HL-60 (cell line): ENCODE results near the gene LRWD1.

ENCODE experiments used
- DNase-seq, 2 experiments: peaks; one replicate each; pipeline ENCODE4 v3.0.0-alpha.2; 2010 to 2020; ENCODE audit warnings: low read depth in 1 of 2, low spot score in 1 of 2
- H3K27ac ChIP-seq: fragments of 250-450 bp; sonication (Bioruptor Pico); replicated peaks from 2 replicates; pipeline ENCODE4 v1.5.1; 2020; ENCODE audit warnings: mild to moderate bottlenecking, moderate library complexity
- H3K27me3 ChIP-seq: fragments of 250-450 bp; sonication (Bioruptor Pico); 2 replicates; pipeline ENCODE4 v1.5.1; 2021; ENCODE audit warnings: mild to moderate bottlenecking, moderate library complexity; ENCODE audit not compliant: insufficient read depth, poor library complexity, severe bottlenecking
- H3K4me3 ChIP-seq: replicated peaks from 2 replicates; pipeline ENCODE4 v1.5.1; 2011; ENCODE audit warnings: mild to moderate bottlenecking, control low read depth, low read length; ENCODE audit not compliant: insufficient read depth
- CTCF ChIP-seq: IDR thresholded peaks from one replicate; pipeline ENCODE4 v1.5.1; 2011; ENCODE audit warnings: low read length, control low read depth, inconsistent platforms; ENCODE audit not compliant: insufficient read depth
- GABPA ChIP-seq: IDR thresholded peaks from 2 replicates; pipeline ENCODE4 v1.6.1; 2012; ENCODE audit warnings: low read depth
- POLR2AphosphoS5 ChIP-seq: IDR thresholded peaks from 2 replicates; pipeline ENCODE4 v1.6.1; 2012; ENCODE audit warnings: low read depth
- REST ChIP-seq: IDR thresholded peaks from 2 replicates; pipeline ENCODE4 v1.6.1; 2012; ENCODE audit warnings: low read depth; ENCODE audit not compliant: insufficient replicate concordance
- SPI1 ChIP-seq: IDR thresholded peaks from 2 replicates; pipeline ENCODE4 v1.6.1; 2012; ENCODE audit warnings: low read depth, mild to moderate bottlenecking, borderline replicate concordance

Gene LRWD1

GRCh38 chr7:102444961-102445673 is 19.7 kb upstream of the LRWD1 start:
- DNase-seq, result no peak
- no peaks in the 10 kb centered on the region for H3K27me3 ChIP-seq
- no peak for TF ChIP-seq REST
- no peak for TF ChIP-seq CTCF
- no peak for TF ChIP-seq SPI1
- TF ChIP-seq POLR2AphosphoS5, result no peak
- no peak for TF ChIP-seq GABPA
- no peak overlapping the region for H3K4me3 ChIP-seq
- H3K27ac ChIP-seq, result peak overlapping the region; percentile 21; the same call in 1 of the 2 replicates

GRCh38 chr7:102445674-102446071 is 19.1 kb upstream of the LRWD1 start:
- Histone ChIP-seq H3K27me3 (no peaks in the 10 kb centered on the region), H3K27ac (peak overlapping the region; percentile 21; the same call in 1 of the 2 replicates), H3K4me3 (no peak overlapping the region)
- TF ChIP-seq POLR2AphosphoS5 (no peak), GABPA (no peak), SPI1 (no peak), CTCF (no peak), REST (no peak)
- DNase-seq, result no peak

- H3K4me3 ChIP-seq, result no peak overlapping the region
- H3K27me3 ChIP-seq, result no peaks in the 10 kb centered on the region
- no peak for DNase-seq
- TF ChIP-seq POLR2AphosphoS5, result 0 out of 2 replicates have a peak, but pooled peaks have one; percentile 31
- no peak for TF ChIP-seq REST
- no peak overlapping the region for H3K27ac ChIP-seq
Measured at GRCh38 chr7:102446387-102447156, 18.2 kb upstream of the LRWD1 start.
